NCI-H1930 (cell line): Measurements from ENCODE around the gene TOR2A.
"Not testable (repeated sequence)": the region's sequence is repeated elsewhere in the genome, so short reads cannot be mapped to it uniquely, and the experiment has no call there.

Source experiments
- DNase-seq, 2 experiments: peaks; one replicate each; lab custom pipeline; 2025; lab: John Stamatoyannopoulos, UW

Gene TOR2A

DNA sequence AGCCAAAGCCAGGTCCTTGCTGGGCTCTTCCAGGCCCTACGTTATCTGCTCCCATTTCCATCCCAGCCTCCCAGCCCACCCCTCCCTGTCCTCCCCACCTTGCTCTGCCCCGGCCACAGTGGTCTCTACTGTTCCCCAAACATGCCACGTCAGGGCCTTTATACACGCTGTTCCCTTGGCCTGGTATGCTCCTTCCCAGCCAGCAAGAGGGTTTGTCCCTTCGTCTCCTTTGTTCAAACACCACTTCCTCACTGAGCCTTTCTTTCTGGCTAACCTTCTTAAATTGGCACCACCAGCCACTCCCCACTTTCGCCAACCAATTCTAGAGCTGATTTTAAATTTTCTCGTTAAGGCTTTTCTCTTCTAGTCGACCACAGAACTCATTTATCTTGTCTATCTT is 33.6 kb upstream of the TOR2A start:
- DNase-seq, result no peak

- no peak for DNase-seq
Measured at GRCh38 chr9:127767909-127768331, 32.8 kb upstream of the TOR2A start.

DNA sequence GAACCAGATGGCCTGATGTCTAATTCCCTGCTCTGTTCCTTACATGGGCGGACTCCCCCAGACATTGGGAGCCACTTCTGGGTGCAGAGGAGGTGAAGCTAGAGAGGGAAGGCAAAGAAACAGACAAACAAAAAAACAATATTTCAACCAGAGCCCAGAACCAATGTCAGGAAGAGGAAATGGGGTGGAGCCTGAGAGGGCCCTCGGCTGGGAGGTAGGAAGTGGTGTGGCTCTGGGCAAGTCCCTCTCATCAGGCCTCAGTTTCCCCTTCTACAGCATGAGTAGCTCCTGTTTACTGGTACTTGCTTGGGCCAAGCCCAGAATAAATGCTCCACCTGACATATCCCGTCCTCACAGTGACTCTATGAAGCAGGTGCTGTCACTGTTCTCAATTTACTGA is 32.3 kb upstream of the TOR2A start:
- no peak for DNase-seq

DNA sequence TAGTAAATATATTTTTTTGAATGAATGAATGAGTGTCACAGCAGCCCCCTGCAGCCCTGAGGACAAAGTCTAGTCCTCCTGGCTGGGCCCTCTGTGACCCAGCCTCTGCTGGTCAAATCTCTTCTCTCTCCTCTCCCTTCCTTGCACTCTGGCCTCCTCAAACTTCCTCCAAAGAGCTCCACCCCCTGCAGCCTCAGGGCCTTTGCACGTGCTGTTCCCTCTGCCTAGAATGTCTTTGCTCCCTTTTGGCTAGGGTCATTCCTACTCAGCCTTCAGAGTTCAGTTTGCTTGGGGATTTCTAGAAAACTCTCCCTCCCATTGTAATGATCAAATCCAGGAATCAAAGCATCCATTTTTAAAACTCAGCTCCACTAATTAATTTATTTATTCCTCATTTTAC is 30.3 kb upstream of the TOR2A start:
- DNase-seq, result no peak

GRCh38 chr9:127763918-127764384 is 28.9 kb upstream of the TOR2A start:
- peak in 1 of 2 experiments; percentile 13 for DNase-seq

- no peak for DNase-seq
Measured at GRCh38 chr9:127762111-127762676, 27.1 kb upstream of the TOR2A start.

GRCh38 chr9:127761491-127761956 is 26.4 kb upstream of the TOR2A start:
- DNase-seq, result no peak

DNA sequence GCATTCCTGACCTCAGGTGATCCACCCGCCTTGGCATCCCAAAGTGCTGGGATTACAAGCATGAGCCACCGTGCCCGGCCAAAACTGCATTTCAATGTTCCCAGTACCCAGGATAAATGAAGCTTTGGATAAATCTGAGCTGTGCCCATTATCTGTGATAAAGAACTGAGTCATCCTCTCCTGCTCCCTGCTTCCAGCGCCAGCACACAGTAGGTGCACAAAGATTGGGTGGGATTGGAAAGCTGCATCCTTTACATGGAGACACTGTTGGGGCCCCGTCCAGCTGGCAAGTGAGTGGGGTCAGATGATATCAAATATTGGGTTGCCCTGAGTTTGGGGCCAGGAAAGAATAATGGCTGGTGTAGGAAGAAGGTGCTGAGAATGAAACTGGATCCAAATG is 26.0 kb upstream of the TOR2A start:
- no peak for DNase-seq

GRCh38 chr9:127758843-127759242 is 23.7 kb upstream of the TOR2A start:
- no peak for DNase-seq

GRCh38 chr9:127756776-127757175 is 21.7 kb upstream of the TOR2A start:
- not testable (repeated sequence) for DNase-seq

DNA sequence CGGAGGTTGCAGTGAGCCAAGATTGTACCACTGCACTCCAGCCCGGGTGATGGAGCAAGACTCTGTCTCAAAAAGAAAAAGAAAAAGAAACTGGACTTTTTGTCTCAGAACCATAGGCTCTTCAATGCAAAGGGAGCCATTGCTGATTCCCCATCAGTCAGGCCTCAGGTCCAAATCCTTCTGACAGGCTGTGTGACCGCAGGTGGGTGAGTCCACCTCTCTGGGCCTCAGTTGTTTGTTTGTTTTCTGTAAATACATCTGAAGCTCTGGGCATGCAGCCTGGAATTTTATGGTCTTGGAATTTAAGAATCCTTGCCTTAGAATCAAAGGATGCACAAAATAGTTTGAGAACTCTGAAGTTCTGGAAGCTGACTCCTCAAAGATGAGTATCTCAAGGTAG is 21.1 kb upstream of the TOR2A start:
- no peak for DNase-seq

DNA sequence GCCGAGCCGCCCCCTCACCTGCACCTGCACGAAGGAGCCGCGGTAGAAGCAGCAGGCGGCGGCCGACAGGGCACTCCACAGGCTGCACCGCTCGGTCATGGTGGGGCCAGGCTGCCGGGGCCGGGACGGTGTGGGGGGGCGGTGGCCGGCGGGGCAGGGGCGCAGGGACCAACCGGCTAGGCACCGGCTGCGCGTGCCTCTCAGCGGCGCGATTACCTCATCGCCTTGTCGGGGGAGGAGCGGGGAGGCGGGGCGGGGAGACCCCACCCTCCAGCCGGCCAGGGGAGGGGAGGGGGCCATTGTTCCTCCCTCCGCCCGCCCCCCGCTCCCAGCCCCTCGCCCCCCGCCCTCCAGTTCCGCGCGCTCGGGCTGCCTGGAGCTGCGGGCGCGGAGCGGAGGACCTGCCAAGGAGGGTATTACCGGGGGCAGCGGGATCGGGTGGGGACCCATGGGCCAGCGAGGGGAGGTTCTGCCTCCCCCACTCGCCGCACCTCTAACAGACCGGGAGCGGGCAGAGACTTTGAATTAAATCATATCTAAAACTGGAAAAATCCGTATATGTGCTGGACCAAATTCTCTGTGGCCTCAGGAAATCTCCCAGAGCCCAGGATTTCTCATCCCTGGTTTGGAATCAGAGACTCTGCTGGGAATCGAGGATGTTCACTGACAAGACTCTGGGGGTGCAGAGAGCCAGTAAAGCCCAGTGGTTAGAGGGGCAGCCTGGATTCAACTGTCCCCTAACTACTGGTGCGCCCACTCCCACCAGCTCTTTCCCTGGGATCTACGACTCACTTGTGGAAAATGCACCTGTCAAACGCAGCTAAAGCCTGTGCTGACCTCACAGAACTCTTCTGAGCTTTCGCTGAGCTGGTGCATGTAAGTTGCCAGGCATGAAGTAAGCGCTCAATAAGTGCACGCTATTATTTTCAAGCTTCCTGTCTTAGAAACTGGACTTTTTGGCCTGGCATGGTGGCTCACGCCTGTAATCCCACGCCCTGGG is 20.3 kb upstream of the TOR2A start:
- DNase-seq, result peak; percentile 69 to 78

GRCh38 chr9:127754099-127755060 is 19.3 kb upstream of the TOR2A start:
- peak; percentile 48 to 64 for DNase-seq

- no peak for DNase-seq
Measured at GRCh38 chr9:127753622-127754021, 18.5 kb upstream of the TOR2A start.

GRCh38 chr9:127753148-127753547 is 18.1 kb upstream of the TOR2A start:
- no peak for DNase-seq

- DNase-seq, result no peak
Measured at GRCh38 chr9:127751269-127752054, 16.4 kb upstream of the TOR2A start.

DNA sequence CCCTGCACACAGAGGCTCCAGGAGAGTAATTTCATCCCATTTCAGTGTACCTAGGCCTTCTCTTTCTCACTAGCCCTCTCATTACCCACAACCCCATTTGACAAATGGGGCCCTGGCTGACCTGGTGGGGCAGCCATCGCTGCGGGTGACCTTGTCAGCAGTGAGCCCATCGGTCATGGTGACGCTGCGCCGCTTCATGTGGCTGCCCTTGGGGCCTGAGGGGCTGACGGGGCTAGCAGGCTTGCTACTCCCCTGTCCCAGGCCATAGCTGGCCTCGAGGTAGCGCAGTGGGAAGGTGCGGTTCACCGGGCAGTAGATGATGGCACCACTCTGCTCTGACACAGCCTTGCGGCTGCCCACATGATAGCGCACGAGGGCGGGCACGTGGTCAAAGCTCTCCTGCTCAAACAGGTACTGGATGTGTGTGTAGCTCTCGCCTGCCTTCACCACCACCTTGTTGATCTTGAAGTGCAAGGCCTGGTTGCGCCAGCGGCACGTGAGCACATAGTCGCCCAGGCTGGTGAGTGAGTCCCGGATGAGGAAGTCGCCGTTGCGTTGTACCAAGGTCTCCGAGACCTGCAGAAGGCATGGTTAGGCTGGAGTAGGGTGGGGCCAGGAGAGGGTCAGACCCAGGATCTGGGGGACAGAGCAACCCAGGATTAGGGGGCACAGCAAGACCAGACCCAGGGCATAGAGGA is 14.1 kb upstream of the TOR2A start:
- no peak for DNase-seq

DNA sequence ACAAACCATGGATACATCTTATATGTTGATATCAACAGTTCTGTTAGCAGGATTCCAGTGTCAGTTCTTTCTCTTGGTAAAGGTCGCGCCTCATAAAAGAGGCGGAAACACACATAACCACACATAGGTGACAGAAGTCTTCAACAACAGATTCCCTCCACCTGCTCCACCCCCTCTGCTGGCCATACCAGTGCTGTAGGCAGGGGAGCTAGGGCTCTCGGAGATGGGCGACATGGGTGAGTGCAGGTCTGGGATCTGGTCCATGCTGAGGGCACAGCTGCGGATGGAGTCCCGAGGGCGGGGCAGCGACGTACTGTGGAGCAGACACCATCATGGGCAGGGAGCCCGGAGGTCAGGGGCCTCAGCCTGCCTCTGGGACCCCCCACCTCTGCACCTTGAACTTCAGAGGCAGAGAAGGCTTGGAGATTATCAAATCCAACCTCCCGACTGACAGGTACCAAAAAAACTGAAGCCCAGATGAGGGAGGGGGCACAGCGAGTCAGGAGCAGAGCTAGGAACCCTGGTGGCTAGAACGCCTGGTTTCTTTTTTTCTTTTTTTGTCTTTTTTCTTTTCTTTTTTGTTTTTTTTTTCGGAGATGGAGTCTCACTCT is 12.0 kb upstream of the TOR2A start:
- no peak for DNase-seq

DNA sequence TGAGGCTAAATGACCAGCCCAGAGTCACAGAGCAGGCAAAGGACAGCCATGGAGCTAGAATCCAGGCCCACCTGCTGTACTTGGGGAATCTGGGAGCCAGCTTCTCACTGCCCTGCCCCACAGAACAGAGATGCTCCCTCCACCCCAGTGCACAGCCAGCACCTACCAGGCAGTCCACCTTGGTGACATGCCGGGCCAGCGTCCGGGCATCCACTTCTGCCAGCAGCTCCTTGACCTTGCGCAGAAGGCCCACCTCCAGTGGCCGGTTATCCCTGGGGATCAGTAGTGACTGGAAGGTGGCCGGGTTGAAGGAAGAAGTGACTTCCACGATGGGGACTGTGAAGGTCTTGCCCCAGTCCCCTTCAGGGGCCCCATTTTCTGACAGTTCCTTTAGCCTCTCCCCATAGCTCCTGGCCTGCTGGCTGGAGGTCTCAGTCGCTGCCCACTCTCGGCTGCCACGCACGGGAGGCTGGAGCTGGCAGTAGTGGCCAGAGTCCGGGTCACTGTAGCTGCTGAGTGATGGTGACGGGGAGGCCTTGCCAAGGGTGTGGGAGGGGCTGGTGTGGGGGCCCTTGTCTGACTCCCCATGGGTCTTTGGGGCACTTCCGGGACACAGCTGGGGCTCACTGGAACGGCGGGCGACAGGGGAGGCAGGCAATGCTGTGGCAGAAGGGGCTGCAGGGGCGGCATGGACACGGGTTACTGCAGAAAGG is 9.5 kb upstream of the TOR2A start:
- DNase-seq, result no peak
